Neural crest cell (in vitro differentiated cells): ENCODE data around the gene STK11. TPM values are rescaled to one million over a fixed set of nuclear protein-coding genes. Genes with fewer than 3 reads are reported as not detected.

Source experiments
- DNase-seq: peaks from one replicate; pipeline ENCODE4 v3.0.0; 2021; ENCODE audit warnings: low read depth, mixed read lengths, low spot score
- H3K27ac Mint-ChIP-seq: one replicate; pipeline ENCODE4 v1.8.0; 2021; ENCODE audit warnings: mild to moderate bottlenecking, mixed read lengths; ENCODE audit not compliant: unreplicated experiment
- H3K27me3 Mint-ChIP-seq: 2 replicates; pipeline ENCODE4 v1.8.0; 2021; ENCODE audit warnings: low read depth, mild to moderate bottlenecking, mixed read lengths
- H3K36me3 Mint-ChIP-seq: 2 replicates; pipeline ENCODE4 v1.8.0; 2021; ENCODE audit warnings: low read depth, mild to moderate bottlenecking, mixed read lengths
- H3K4me1 Mint-ChIP-seq: 2 replicates; pipeline ENCODE4 v1.8.0; 2021; ENCODE audit warnings: mixed read lengths
- H3K4me3 Mint-ChIP-seq: one replicate; pipeline ENCODE4 v1.8.0; 2021; ENCODE audit warnings: mild to moderate bottlenecking, mixed read lengths
- H3K9me3 Mint-ChIP-seq: 2 replicates; pipeline ENCODE4 v1.8.0; 2021; ENCODE audit warnings: mixed read lengths
- total RNA-seq: library from RNA; stranded (reverse); gene quantifications from 2 replicates; pipeline ENCODE4 v1.2.1, GENCODE V29; 2021
- TF ChIP-seq, protein P1 (sequence below): fragments of 200-600 bp; sonication (generic); conservative IDR thresholded peaks from 2 replicates; pipeline ENCODE4 v1.5.0; 2021; ENCODE audit warnings: antibody characterized with exemption, mild to moderate bottlenecking

The STK11 gene
- total RNA-seq, 1 donor from 2014 or later: 60.2 TPM

DNA sequence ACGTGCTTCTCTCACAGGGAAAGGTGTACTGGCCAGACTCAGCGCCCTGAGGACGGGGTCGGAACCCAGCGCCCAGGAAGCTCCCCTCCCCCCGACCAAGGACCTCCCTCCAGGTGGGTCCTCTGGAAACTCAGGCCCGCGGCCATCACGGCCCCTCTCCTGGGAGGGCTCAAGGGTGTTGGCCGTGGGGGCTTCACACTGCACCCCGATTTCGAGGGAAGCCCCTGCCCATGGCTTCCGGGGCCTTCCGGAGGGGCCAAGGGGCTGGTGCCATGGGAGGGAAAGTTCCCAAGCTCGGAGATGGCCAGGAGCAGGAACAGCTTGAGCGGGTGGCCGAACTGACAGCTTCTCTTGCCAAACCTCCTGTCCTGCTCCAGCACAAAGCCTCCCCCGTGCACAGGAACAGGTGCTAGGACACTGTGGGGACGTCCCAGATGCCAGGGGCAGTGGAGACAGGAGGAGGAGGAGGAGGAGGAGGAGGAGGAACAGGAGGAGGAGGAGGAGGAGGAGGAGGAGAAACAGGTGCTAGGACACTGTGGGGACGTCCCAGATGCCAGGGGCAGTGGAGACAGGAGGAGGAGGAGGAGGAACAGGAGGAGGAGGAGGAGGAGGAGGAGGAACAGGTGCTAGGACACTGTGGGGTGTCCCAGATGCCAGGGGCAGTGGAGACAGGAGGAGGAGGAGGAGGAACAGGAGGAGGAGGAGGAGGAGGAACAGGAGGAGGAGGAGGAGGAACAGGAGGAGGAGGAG lies 41.5 kb upstream of the STK11 start:
- Mint-ChIP-seq H3K27ac (no peak overlapping the region), H3K9me3 (no peaks in the 10 kb centered on the region), H3K4me3 (no peak overlapping the region), H3K4me1 (peaks cover 12% of the 10 kb centered on the region), H3K36me3 (no peaks in the 10 kb centered on the region), H3K27me3 (no peaks in the 10 kb centered on the region)
- DNase-seq: no peak
- TF ChIP-seq, protein P1, sequence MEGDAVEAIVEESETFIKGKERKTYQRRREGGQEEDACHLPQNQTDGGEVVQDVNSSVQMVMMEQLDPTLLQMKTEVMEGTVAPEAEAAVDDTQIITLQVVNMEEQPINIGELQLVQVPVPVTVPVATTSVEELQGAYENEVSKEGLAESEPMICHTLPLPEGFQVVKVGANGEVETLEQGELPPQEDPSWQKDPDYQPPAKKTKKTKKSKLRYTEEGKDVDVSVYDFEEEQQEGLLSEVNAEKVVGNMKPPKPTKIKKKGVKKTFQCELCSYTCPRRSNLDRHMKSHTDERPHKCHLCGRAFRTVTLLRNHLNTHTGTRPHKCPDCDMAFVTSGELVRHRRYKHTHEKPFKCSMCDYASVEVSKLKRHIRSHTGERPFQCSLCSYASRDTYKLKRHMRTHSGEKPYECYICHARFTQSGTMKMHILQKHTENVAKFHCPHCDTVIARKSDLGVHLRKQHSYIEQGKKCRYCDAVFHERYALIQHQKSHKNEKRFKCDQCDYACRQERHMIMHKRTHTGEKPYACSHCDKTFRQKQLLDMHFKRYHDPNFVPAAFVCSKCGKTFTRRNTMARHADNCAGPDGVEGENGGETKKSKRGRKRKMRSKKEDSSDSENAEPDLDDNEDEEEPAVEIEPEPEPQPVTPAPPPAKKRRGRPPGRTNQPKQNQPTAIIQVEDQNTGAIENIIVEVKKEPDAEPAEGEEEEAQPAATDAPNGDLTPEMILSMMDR: no peak

DNA sequence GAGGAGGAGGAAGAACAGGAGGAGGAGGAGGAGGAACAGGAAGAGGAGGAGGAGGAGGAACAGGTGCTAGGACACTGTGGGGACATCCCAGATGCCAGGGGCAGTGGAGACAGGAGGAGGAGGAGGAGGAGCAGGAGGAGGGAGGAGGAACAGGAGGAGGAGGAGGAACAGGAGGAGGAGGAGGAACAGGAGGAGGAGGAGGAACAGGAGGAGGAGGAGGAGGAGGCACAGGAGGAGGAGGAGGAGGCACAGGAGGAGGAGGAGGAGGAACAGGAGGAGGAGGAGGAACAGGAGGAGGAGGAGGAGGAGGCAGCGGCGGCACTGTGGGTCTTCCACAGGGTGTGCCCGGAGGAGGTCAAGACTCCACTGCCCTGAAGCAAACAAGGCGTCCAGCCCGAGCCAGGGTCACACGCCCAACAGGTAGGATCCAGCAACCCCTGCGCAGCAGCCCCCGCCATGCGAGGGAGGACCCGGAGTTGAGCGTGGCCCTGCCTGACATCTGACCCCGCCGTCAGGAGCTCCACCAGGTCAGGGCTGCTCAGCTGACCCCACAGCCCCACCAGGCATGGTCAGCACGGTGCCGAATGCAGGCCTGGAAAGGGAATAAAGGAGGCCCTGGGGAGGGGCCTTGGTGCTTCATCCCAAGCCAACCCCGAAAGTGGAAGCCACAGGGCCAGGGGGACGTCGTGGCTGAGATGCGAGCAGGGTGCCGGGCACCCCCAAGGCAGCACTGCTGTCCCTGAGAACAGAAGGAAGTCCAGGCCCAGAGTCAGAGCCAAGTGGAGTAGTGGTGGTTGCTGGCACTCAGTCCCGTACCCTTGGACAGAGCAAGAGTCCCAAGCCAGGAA lies 40.7 kb upstream of the STK11 start:
- Mint-ChIP-seq H3K4me3 (no peak overlapping the region), H3K4me1 (peaks cover 16% of the 10 kb centered on the region), H3K36me3 (no peaks in the 10 kb centered on the region), H3K27ac (no peak overlapping the region), H3K9me3 (no peaks in the 10 kb centered on the region), H3K27me3 (no peaks in the 10 kb centered on the region)
- no peak for DNase-seq
- TF ChIP-seq, protein P1: no peak

- Mint-ChIP-seq H3K4me1 (peaks cover 31% of the 10 kb centered on the region), H3K27ac (no peak overlapping the region), H3K36me3 (peaks cover 7% of the 10 kb centered on the region), H3K27me3 (no peaks in the 10 kb centered on the region), H3K9me3 (no peaks in the 10 kb centered on the region), H3K4me3 (no peak overlapping the region)
- no peak for DNase-seq
- TF ChIP-seq, protein P1: no peak
These were observed 38.6 kb upstream of the STK11 start for GRCh38 chr19:1166872-1167573.

GRCh38 chr19:1167687-1168571 lies 37.6 kb upstream of the STK11 start:
- peaks cover 7% of the 10 kb centered on the region for H3K36me3 Mint-ChIP-seq
- H3K27me3 Mint-ChIP-seq: no peaks in the 10 kb centered on the region
- no peak overlapping the region for H3K27ac Mint-ChIP-seq
- TF ChIP-seq, protein P1: peak; percentile 22
- H3K9me3 Mint-ChIP-seq: no peaks in the 10 kb centered on the region
- DNase-seq: no peak
- H3K4me1 Mint-ChIP-seq: peaks cover 34% of the 10 kb centered on the region
- H3K4me3 Mint-ChIP-seq: no peak overlapping the region
